GM21825 (cell line): ENCODE results near the gene OR52K2.
"Not testable (repeated sequence)": the region's sequence is repeated elsewhere in the genome, so short reads cannot be mapped to it uniquely, and the experiment has no call there.

ENCODE experiments used
- ATAC-seq: cut with Tn5 transposase; IDR thresholded peaks from one replicate; pipeline ENCODE4 v1.9.1; 2021; ENCODE audit warnings: mild to moderate bottlenecking, moderate library complexity; ENCODE audit not compliant: unreplicated experiment

Gene OR52K2

GRCh38 chr11:4479644-4480043 is 30.5 kb downstream of the OR52K2 start:
- ATAC-seq, result no peak

- no peak for ATAC-seq
These were observed 31.6 kb downstream of the OR52K2 start for GRCh38 chr11:4480577-4481239.

DNA sequence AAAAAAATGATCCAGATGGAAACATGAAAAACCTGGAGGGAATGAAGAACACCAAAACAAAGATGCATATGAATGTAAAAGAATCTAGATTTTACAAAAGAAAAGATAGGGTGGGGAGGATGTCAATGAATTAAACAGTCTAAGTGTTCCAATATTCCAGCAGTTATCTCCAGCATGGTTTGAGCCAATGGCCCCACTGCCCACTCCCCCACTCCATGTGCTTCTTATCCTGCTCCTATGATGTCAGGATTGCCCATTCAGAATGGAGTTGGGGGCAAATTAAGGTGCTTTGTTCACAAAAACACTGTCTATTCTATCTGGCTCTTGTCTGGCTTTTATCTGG is 32.1 kb downstream of the OR52K2 start:
- no peak for ATAC-seq

GRCh38 chr11:4482445-4482844 is 33.4 kb downstream of the OR52K2 start, which contains the start of gene OR52K1:
TSS of gene OR52K1 (plus strand) at chr11:4482646. CDS start at chr11:4488901, 6,255 bp downstream.
- no peak for ATAC-seq

DNA sequence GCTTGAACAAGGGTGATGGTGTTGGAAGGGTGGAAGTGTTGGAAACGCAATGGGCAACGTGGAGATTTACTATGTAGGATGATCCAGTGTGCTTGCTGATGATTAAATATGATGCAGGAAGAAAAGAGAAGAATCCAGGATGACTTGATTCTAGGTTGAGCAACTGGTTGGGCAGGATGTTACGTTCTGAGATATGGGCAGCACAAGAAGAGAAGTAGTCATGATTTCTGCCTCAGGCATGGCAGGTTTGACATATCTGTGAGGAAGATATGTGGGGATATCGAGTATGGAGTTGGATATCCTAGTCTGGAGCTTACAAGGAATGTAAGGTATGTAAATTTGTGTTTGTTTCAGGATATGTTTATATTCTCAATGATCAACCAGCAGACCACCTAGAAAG is 35.2 kb downstream of the OR52K2 start:
- no peak for ATAC-seq

- ATAC-seq, result not testable (repeated sequence)
These were observed 42.3 kb downstream of the OR52K2 start for GRCh38 chr11:4491405-4491804.

GRCh38 chr11:4491878-4492606 is 42.9 kb downstream of the OR52K2 start:
- no peak for ATAC-seq

DNA sequence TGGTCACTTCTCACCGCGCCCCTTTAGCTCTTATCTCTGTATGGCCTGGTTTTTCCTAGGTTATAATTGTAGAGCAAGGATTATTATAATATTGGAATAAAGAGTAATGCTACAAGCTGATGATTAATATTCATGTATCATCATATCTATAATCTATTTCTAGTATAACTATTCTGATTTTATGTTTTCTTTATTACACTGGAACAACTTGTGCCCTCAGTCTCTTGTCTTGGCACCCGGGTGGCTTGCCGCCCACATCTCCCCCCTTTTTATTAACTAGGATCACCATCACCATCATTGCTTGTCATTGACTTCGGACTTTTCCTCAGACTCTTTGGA is 44.4 kb downstream of the OR52K2 start:
- ATAC-seq, result no peak

- no peak for ATAC-seq
These were observed 46.4 kb downstream of the OR52K2 start for GRCh38 chr11:4495487-4495886.

DNA sequence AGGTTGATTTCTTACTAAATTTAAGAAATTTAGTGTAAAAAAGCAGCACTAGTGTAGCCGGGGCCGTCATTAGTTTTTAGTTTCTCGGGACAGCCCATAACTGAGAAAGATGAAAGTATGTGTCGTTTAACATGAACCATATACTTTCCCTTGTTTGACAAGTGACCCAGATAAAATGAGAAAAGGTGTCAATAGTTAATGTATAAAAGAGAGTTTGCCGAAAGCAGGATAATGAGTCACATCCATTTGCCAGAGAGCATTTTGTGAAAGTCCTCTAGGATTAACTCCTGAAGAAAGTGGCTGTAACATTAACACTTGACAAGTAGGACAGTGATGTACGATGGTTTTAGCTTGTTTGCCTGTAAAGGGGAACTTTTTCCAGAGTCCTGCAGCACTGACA is 46.9 kb downstream of the OR52K2 start:
- no peak for ATAC-seq

DNA sequence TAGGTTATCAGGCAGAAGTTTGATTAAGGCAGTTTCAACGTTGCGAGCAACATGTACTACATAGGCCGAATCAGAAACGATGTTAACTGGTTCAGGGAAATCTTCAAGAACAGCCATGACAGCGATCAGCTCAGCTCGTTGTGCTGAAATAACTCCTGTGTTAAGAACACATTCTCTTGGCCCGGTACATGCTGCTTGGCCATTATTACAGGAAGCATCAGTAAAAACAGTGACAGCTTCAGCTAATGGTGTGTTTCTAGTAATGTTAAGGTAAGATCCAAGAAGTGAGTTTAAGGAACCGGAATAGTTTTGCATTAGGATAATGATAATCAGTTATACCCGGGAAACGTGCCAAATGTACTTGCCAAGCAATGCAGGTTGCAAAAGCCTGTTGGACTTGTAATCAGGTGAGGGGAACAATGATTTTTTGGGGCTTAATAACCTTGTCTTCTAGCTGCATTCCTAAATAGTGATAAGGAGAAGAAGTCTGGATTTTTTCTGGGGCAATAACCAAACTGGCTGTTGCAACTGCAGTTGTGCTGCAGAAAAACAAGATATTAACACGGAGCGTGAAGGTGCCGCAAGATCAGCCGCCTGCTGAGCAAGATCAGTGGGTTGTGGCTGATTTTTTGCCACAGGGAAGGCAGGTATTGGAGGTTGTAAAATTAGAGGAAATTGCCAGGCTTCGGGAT is 47.6 kb downstream of the OR52K2 start:
- no peak for ATAC-seq
